Activated CD4-positive, alpha-beta T cell treated with anti-CD3 and anti-CD28 coated beads, Interleukin-10, Interleukin-2, amounts not matched to agents 100 ng/mL and 50 ng/mL, durations not matched to agents 16 hours and 8 hours (primary cell): ENCODE measurements around the gene SPTY2D1.
A peak's percentile ranks its signal among the peaks of the same experiment; 100 is the strongest.
"Not testable (repeated sequence)": the region's sequence is repeated elsewhere in the genome, so short reads cannot be mapped to it uniquely, and the experiment has no call there.

Experiments
- DNase-seq: peaks from one replicate; pipeline ENCODE4 v3.0.0-alpha.2; 2020

SPTY2D1 gene

DNA sequence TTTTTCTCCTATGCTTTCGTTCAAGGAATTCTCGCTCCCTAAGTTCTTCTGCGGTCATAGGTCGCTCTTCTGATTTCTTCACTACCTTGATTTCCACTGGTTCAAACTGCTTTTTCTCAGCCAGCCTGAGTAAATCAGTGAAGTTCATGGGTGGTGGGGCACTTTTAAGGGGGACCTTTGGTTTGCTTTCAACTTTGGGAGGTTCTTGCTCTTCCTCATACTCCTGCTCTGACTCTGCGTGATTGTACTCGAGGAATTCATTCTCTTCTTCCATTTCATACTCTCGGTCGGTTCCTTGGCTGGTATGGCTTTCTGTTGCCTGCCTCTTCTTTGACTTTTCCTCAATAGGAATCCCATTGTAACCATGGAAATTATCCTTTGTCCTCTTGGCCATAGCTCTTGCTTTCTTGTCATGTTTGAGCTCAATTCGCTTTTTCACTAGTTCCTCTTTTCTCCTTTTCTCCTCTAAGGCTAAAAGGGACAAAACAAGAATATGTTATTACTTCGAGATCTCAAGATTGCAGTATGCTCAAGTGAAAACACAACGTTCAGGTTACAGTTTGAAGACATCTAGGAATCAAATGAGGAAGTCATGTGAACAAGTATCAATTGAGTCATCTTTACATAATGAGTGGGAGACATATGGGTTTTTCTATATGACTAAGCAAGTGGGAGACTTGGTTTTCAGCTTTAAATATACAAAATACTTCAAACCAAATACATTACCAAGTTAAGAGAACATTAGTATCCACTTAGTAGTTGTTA lies 18.3 kb downstream of the SPTY2D1 start:
- DNase-seq: peak; percentile 85

DNA sequence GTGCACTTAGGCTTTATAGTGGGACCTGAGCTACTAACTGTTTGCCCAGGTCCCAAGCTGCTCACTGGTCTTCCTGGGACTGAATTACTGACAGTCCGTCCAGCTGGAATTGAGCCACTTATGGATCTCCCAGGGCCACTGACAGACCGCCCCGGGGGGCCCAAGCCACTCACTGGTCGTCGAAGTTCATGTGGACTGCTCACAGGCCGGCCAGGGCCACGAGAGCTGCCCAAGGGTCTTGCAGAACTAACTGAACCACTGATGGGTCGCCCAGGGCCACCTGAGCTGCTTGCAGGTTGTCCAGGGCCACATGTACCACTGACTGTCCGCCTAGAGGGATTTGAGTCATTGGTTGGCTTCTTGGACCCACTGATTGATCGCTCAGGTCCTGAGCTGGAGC lies 19.5 kb downstream of the SPTY2D1 start:
- no peak for DNase-seq

GRCh38 chr11:18612394-18612793 lies 21.7 kb downstream of the SPTY2D1 start:
- DNase-seq: no peak

DNA sequence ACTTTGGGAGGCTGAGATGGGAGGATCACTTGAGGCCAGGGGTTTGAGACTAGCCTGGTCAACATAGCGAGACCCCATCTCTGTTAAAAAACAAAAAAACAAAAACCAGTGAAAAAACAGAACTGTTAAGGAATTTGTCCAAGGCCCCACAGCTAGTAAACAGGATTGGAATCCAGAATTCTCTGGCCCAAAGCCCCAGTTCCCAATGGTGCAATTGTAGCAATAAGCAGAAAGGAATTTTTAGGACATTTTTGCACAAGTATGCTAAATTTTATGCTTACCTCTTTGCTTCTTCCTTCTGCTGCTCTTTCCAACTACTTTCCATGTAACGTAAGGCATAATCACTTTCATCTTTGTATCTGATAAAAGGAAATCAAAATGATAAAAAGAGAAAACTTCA lies 22.9 kb downstream of the SPTY2D1 start:
- no peak for DNase-seq

DNA sequence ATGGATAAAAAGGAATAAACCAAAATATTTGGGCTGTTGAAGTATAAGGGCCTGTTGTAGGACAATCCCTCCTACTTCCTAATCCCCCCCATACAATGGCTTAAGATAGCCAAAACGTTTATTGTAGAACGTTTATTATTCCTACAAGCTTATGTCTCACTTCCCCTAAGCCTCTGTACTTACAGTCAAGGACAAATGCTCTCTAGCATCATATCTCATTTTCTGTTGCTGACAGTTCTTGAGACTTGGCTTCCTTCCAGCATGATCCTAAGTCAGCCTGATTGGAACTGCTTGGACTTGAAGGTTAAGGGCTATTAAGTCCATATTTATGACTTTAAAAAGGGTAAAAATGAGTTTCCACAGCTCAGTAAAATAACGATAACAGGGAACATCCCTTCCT lies 25.8 kb downstream of the SPTY2D1 start:
- DNase-seq: no peak

DNA sequence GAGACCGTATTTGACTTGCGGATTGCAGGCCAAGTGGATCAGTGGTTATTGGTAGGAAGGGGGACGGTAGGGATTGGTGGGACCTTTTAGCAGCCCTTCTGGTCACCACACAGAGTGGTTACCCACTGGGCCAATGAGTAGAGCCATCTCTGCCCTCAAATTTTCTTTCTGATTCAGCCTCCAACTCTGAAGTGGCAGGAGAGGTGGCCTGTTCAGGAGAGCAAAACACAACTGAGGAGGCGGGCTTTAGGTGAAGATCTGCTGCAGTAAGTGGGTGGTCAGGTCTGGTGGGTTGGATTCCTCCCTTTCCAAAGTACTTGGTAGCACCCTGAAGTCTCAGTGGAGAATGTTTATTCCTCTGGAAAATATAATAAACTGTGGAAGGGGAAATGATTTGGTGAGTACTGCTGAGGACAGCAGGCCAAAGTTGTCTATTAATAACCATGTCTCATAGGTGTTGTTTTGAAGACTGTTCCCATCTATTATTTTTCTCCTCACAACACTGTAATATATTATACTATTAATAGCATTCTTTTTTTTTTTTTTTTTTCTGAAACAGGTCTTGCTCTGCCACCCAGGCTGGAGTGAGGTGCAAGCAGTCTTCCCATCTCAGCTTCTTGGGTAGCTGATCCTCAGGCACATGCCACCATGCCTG lies 33.1 kb downstream of the SPTY2D1 start:
- no peak for DNase-seq

DNA sequence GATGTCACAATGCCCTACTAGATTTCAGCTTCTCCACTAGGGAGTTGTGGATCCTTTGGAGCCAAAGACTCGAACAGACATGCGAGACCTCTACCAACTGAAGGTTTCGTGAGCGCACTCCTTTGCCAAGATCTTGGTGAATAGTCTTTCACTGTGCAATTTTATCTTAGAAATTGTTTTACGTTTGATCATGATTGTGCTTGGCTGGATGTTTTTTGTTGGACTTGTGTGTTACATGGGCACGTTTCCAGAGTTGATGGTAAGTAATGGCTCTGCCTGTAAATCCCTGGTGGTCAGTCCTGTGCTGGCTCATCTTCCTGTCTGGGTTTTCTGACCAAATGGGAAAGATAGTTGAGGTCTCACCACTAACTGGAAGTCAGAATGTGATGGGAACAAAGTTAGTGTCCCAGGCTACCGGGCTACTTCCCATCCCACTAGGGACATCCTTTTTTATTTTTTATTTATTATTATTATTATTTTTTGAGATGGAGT lies 34.4 kb downstream of the SPTY2D1 start, which contains the start of gene MISFA:
Gene MISFA, plus strand, starts transcription at position 51 of the 492 bp plus-strand sequence. Its CDS starts 140 bp downstream, at position 191.
- DNase-seq: no peak

- DNase-seq: no peak
These were observed 39.0 kb downstream of the SPTY2D1 start for GRCh38 chr11:18594999-18595749.

- not testable (repeated sequence) for DNase-seq
These were observed 40.1 kb downstream of the SPTY2D1 start for GRCh38 chr11:18594088-18594487.

- DNase-seq: no peak
These were observed 43.6 kb downstream of the SPTY2D1 start for GRCh38 chr11:18590571-18590970.

- DNase-seq: peak; percentile 75
These were observed 45.6 kb downstream of the SPTY2D1 start, which contains the start of gene UEVLD for GRCh38 chr11:18588297-18589252. UEVLD (minus strand) TSS chr11:18588734; CDS start chr11:18588654, 80 bp downstream.

- no peak for DNase-seq
These were observed 52.3 kb downstream of the SPTY2D1 start for GRCh38 chr11:18581825-18582224.

- DNase-seq: peak; percentile 19
These were observed 53.9 kb downstream of the SPTY2D1 start for GRCh38 chr11:18580113-18580766.

- DNase-seq: peak; percentile 70
These were observed 55.1 kb downstream of the SPTY2D1 start for GRCh38 chr11:18578975-18579598.

GRCh38 chr11:18575361-18575760 lies 58.8 kb downstream of the SPTY2D1 start:
- peak; percentile 12 for DNase-seq

DNA sequence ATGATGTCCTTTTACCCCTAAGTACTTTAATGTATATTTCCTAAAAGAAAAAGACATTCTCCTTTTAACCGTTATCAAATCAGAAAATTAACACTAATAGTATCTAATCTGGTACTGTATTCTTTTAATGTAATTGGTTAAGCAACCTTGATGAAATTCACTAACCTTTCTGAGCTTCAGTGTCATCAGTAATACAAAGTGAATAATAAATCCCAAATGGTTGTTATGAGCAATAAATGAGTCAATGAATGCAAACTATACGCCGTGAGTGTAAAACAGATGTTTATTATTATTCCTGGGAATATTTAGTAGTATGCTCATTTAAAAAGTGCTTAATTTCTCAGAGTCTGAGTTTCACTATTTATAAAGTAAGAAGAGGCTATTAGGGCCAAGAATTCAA lies 67.1 kb downstream of the SPTY2D1 start:
- no peak for DNase-seq

GRCh38 chr11:18566406-18566805 lies 67.7 kb downstream of the SPTY2D1 start:
- no peak for DNase-seq

- no peak for DNase-seq
These were observed 70.0 kb downstream of the SPTY2D1 start for GRCh38 chr11:18564149-18564548.

- no peak for DNase-seq
These were observed 70.9 kb downstream of the SPTY2D1 start for GRCh38 chr11:18563090-18563730.
